ENCODE measurements around the gene KLHL36.
"Not testable (repeated sequence)": the region's sequence is repeated elsewhere in the genome, so short reads cannot be mapped to it uniquely, and the experiment has no call there.

KLHL36 gene

DNA sequence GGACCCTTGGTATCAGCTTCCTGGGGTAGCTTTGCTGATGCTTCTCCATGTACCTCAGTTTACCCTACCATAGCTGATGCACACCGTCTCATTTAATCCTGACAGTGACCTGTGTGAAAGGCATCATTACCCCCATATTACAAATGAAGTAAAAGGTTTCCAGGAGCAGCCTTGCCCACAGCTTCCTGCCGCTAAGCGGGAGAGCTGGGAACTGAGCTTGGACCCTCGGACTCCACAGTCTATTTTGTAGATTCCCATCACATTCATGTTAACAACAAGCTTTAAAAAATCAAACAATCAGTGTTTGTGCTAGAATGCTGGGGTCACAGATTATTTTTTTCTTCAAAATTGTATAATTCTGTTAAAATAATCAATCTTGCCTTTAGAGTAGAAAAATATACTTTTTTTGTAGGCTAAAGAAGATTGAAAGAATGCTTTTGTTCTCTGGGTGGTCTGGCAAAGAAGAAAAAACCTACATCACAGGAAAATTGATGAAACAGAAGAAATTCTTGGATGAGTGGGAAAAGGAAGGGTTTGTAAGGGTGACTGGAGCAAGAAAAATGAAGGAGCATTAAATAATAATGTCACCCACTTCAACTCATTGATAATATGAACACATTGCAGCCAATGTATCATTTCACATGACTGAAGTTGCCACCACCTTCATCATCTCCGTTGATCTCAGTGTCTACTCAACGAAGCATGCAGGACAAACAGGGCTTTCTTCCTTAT, 41.9 kb downstream of the KLHL36 start:
- Histone ChIP-seq H3K27me3 (replicated peaks; ENCODE audit: control insufficient read depth, insufficient read depth, low read length) (no peaks in the 10 kb centered on the region), H3K36me3 (ENCODE audit: control insufficient read depth, insufficient read depth, low read length, severe bottlenecking) (no peaks in the 10 kb centered on the region), H3K9me3 (ENCODE audit: control insufficient read depth, low read length) (no peaks in the 10 kb centered on the region), H3K9ac (ENCODE audit: low read length) (no peak overlapping the region), H3K4me3 (ENCODE audit: low read length) (no peak overlapping the region), H3K4me1 (ENCODE audit: control insufficient read depth, insufficient read depth, low read length) (no peaks in the 10 kb centered on the region)
- DNase-seq (ENCODE audit: low read depth) = no peak

GRCh38 chr16:84692451-84693214, 44.3 kb downstream of the KLHL36 start:
- H3K9me3 ChIP-seq (ENCODE audit: control insufficient read depth, low read length) = no peaks in the 10 kb centered on the region
- no peak overlapping the region for H3K4me3 ChIP-seq (ENCODE audit: low read length)
- H3K9ac ChIP-seq (ENCODE audit: low read length) = no peak overlapping the region
- H3K4me1 ChIP-seq (ENCODE audit: control insufficient read depth, insufficient read depth, low read length) = no peaks in the 10 kb centered on the region
- DNase-seq (ENCODE audit: low read depth) = no peak
- H3K27me3 ChIP-seq (replicated peaks; ENCODE audit: control insufficient read depth, insufficient read depth, low read length) = no peaks in the 10 kb centered on the region
- no peaks in the 10 kb centered on the region for H3K36me3 ChIP-seq (ENCODE audit: control insufficient read depth, insufficient read depth, low read length, severe bottlenecking)

- DNase-seq (ENCODE audit: low read depth); H3K4me1 ChIP-seq (ENCODE audit: control insufficient read depth, insufficient read depth, low read length); H3K9me3 ChIP-seq (ENCODE audit: control insufficient read depth, low read length); H3K9ac ChIP-seq (ENCODE audit: low read length); H3K27me3 ChIP-seq (replicated peaks; ENCODE audit: control insufficient read depth, insufficient read depth, low read length); H3K36me3 ChIP-seq (ENCODE audit: control insufficient read depth, insufficient read depth, low read length, severe bottlenecking); H3K4me3 ChIP-seq (ENCODE audit: low read length): not testable (repeated sequence)
Observed at GRCh38 chr16:84693869-84694268, 45.6 kb downstream of the KLHL36 start.

GRCh38 chr16:84694980-84695379, 46.7 kb downstream of the KLHL36 start:
- no peak overlapping the region for H3K9ac ChIP-seq (ENCODE audit: low read length)
- peaks cover 4% of the 10 kb centered on the region for H3K4me1 ChIP-seq (ENCODE audit: control insufficient read depth, insufficient read depth, low read length)
- H3K27me3 ChIP-seq (replicated peaks; ENCODE audit: control insufficient read depth, insufficient read depth, low read length) = no peaks in the 10 kb centered on the region
- H3K4me3 ChIP-seq (ENCODE audit: low read length) = no peak overlapping the region
- no peaks in the 10 kb centered on the region for H3K9me3 ChIP-seq (ENCODE audit: control insufficient read depth, low read length)
- no peak for DNase-seq (ENCODE audit: low read depth)
- no peaks in the 10 kb centered on the region for H3K36me3 ChIP-seq (ENCODE audit: control insufficient read depth, insufficient read depth, low read length, severe bottlenecking)

DNA sequence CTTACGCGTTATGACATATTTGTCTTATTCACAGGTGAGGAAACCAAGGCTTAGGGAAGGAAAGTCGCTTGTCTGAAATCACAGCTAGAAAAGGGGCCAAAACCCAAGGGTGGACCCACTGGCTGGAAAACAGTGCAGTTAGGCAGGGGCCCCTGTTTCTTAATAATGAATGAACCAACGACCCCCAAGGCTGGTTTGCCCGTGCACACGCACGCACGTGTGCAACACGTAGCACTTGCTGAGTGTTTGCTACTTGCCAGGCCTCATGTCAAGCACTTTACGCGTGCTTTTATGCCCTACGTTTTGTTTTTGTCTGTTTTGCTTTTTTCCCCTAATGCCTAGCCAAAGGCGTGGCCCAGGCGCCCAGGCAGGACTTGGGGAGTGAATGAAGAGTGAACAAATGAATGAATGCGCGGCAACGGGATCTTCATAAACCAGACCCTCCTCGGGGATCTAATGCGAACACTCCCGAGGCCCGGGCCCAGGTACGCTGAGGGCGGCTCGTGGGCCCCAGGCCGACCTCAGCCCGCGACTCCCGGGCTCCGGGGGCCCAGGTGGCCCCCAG, 50.9 kb downstream of the KLHL36 start:
- DNase-seq (ENCODE audit: low read depth) = no peak
- Histone ChIP-seq H3K36me3 (ENCODE audit: control insufficient read depth, insufficient read depth, low read length, severe bottlenecking) (no peaks in the 10 kb centered on the region), H3K27me3 (replicated peaks; ENCODE audit: control insufficient read depth, insufficient read depth, low read length) (no peaks in the 10 kb centered on the region), H3K4me3 (ENCODE audit: low read length) (peak overlapping the region; percentile 90), H3K9me3 (ENCODE audit: control insufficient read depth, low read length) (no peaks in the 10 kb centered on the region), H3K4me1 (ENCODE audit: control insufficient read depth, insufficient read depth, low read length) (peaks cover 10% of the 10 kb centered on the region), H3K9ac (ENCODE audit: low read length) (peak overlapping the region; percentile 81)

- Histone ChIP-seq H3K9ac (ENCODE audit: low read length) (peak within 1 kb of the TSS; percentile 81), H3K4me1 (ENCODE audit: control insufficient read depth, insufficient read depth, low read length) (peaks cover 10% of the 10 kb centered on the region), H3K27me3 (replicated peaks; ENCODE audit: control insufficient read depth, insufficient read depth, low read length) (no peaks in the 10 kb centered on the region), H3K4me3 (ENCODE audit: low read length) (peak within 1 kb of the TSS; percentile 90), H3K9me3 (ENCODE audit: control insufficient read depth, low read length) (no peaks in the 10 kb centered on the region), H3K36me3 (ENCODE audit: control insufficient read depth, insufficient read depth, low read length, severe bottlenecking) (no peaks in the 10 kb centered on the region)
- DNase-seq (ENCODE audit: low read depth) = peak; percentile 92
Observed at GRCh38 chr16:84699712-84700445, 51.6 kb downstream of the KLHL36 start, which contains the start of gene USP10. TSS of gene USP10 (plus strand) at chr16:84700000. CDS start at chr16:84700091, 91 bp downstream.

DNA sequence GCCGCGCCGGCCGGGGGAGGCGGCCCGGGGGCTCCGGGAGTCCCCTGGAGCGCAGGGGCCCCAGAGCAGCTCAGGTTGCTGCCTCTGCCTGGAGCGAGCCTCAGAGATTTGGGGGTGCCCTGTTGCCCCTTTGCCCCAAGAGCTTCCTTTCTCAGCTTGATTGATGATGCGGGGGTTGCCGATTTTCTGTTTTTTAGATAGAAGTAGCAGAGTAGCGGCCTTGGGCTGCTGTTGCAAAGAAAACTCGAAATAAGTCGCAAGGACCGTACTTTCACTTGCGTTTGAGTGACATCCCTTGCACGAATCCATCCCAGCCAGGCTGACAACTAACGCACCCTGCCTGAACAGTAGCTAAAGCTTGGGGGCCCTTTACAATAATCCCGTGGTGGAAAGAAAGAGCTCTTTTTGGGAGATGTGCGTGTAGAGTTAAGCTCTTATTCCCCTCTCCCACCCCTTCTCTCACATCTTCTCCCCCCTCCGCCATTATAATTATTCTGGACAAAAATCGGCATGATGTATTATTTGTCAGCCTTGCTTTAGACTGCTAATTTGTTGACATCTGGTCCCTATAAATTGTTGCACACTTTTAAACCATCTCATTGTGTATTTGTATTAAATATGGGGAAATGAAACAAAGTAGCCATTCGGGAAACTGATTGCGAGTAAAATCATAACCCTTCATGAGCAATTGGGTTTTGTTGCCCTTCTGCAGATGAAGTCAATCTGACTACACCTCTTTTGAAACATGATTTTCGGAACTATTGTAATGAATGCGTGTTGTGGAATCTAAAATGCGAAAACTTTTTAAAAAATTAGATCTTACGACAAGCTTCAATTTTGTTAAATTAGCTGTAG, 52.4 kb downstream of the KLHL36 start:
- H3K4me3 ChIP-seq (ENCODE audit: low read length) = peak overlapping the region; percentile 90
- H3K9ac ChIP-seq (ENCODE audit: low read length) = peak overlapping the region; percentile 81
- DNase-seq (ENCODE audit: low read depth) = peak; percentile 69

GRCh38 chr16:84703681-84704080, 55.4 kb downstream of the KLHL36 start:
- H3K4me3 ChIP-seq (ENCODE audit: low read length) = no peak overlapping the region
- no peak for DNase-seq (ENCODE audit: low read depth)
- no peak overlapping the region for H3K9ac ChIP-seq (ENCODE audit: low read length)
- H3K36me3 ChIP-seq (ENCODE audit: control insufficient read depth, insufficient read depth, low read length, severe bottlenecking) = no peaks in the 10 kb centered on the region
- no peaks in the 10 kb centered on the region for H3K27me3 ChIP-seq (replicated peaks; ENCODE audit: control insufficient read depth, insufficient read depth, low read length)
- no peaks in the 10 kb centered on the region for H3K9me3 ChIP-seq (ENCODE audit: control insufficient read depth, low read length)
- peaks cover 10% of the 10 kb centered on the region for H3K4me1 ChIP-seq (ENCODE audit: control insufficient read depth, insufficient read depth, low read length)

More for the DNA sequence above, 52.4 kb downstream of the KLHL36 start:
- H3K9me3 ChIP-seq (ENCODE audit: control insufficient read depth, low read length) = no peaks in the 10 kb centered on the region
- no peaks in the 10 kb centered on the region for H3K36me3 ChIP-seq (ENCODE audit: control insufficient read depth, insufficient read depth, low read length, severe bottlenecking)
- H3K4me1 ChIP-seq (ENCODE audit: control insufficient read depth, insufficient read depth, low read length) = peaks cover 10% of the 10 kb centered on the region
- H3K27me3 ChIP-seq (replicated peaks; ENCODE audit: control insufficient read depth, insufficient read depth, low read length) = no peaks in the 10 kb centered on the region

- no peak for DNase-seq (ENCODE audit: low read depth)
Observed at GRCh38 chr16:84704253-84704652, 55.9 kb downstream of the KLHL36 start.

GRCh38 chr16:84706856-84707255, 58.5 kb downstream of the KLHL36 start:
- H3K4me1 ChIP-seq (ENCODE audit: control insufficient read depth, insufficient read depth, low read length) = no peaks in the 10 kb centered on the region
- no peak overlapping the region for H3K4me3 ChIP-seq (ENCODE audit: low read length)
- no peak for DNase-seq (ENCODE audit: low read depth)
- no peaks in the 10 kb centered on the region for H3K9me3 ChIP-seq (ENCODE audit: control insufficient read depth, low read length)
- no peak overlapping the region for H3K9ac ChIP-seq (ENCODE audit: low read length)
- H3K36me3 ChIP-seq (ENCODE audit: control insufficient read depth, insufficient read depth, low read length, severe bottlenecking) = no peaks in the 10 kb centered on the region
- H3K27me3 ChIP-seq (replicated peaks; ENCODE audit: control insufficient read depth, insufficient read depth, low read length) = no peaks in the 10 kb centered on the region

More at GRCh38 chr16:84704253-84704652, 55.9 kb downstream of the KLHL36 start:
- Histone ChIP-seq H3K9ac (ENCODE audit: low read length) (no peak overlapping the region), H3K4me1 (ENCODE audit: control insufficient read depth, insufficient read depth, low read length) (peaks cover 8% of the 10 kb centered on the region), H3K9me3 (ENCODE audit: control insufficient read depth, low read length) (no peaks in the 10 kb centered on the region), H3K27me3 (replicated peaks; ENCODE audit: control insufficient read depth, insufficient read depth, low read length) (no peaks in the 10 kb centered on the region), H3K36me3 (ENCODE audit: control insufficient read depth, insufficient read depth, low read length, severe bottlenecking) (no peaks in the 10 kb centered on the region), H3K4me3 (ENCODE audit: low read length) (no peak overlapping the region)
